Coronary artery (tissue), 2 donors: ENCODE results near the gene CD44.

Experiments used
- DNase-seq: peaks from one replicate; pipeline ENCODE4 v3.0.0-alpha.2; 2017; ENCODE audit warnings: low spot score
- H3K27ac ChIP-seq, 2 donors: fragments of 200-600 bp; sonication (generic); one replicate each; pipeline ENCODE4 v1.5.1; 2016 to 2019
- H3K4me3 ChIP-seq: fragments of 200-600 bp; sonication (generic); 2 replicates; pipeline ENCODE4 v1.5.1; 2016; ENCODE audit warnings: mild to moderate bottlenecking, moderate library complexity
- TF ChIP-seq, protein P1 (sequence below): fragments of 200-600 bp; sonication (generic); IDR thresholded peaks from one replicate; pipeline ENCODE4 v1.5.1; 2019; ENCODE audit warnings: antibody characterized with exemption

CD44 gene

GRCh38 chr11:35144136-35144741 lies 5.3 kb downstream of the CD44 start:
- DNase-seq, result no peak
- TF ChIP-seq, protein P1, sequence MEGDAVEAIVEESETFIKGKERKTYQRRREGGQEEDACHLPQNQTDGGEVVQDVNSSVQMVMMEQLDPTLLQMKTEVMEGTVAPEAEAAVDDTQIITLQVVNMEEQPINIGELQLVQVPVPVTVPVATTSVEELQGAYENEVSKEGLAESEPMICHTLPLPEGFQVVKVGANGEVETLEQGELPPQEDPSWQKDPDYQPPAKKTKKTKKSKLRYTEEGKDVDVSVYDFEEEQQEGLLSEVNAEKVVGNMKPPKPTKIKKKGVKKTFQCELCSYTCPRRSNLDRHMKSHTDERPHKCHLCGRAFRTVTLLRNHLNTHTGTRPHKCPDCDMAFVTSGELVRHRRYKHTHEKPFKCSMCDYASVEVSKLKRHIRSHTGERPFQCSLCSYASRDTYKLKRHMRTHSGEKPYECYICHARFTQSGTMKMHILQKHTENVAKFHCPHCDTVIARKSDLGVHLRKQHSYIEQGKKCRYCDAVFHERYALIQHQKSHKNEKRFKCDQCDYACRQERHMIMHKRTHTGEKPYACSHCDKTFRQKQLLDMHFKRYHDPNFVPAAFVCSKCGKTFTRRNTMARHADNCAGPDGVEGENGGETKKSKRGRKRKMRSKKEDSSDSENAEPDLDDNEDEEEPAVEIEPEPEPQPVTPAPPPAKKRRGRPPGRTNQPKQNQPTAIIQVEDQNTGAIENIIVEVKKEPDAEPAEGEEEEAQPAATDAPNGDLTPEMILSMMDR, result no peak
- Histone ChIP-seq H3K4me3 (peak overlapping the region; percentile 12), H3K27ac (peak overlapping the region; percentile 10 to 49)

DNA sequence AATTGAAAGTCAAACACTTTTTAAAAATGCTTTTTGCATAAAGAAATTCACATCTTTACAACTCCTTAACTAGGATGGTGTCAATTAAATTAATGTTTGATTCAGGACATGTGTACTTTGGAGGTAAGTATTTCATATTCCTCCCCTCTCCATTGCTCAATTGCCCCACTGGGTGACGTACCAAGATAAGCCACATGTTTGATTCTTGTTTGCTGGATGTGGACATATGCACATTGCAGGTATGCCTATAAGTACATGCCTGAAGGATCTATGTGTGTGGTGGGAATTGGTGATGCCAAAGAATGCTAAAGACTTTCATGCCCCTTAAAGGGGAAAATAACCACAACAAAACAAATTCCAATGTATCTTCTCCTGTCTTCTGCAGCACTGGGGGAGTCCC lies 5.8 kb downstream of the CD44 start:
- no peak for DNase-seq
- H3K27ac ChIP-seq, result no peak overlapping the region
- peak overlapping the region; percentile 12 for H3K4me3 ChIP-seq
- TF ChIP-seq, protein P1, result no peak

DNA sequence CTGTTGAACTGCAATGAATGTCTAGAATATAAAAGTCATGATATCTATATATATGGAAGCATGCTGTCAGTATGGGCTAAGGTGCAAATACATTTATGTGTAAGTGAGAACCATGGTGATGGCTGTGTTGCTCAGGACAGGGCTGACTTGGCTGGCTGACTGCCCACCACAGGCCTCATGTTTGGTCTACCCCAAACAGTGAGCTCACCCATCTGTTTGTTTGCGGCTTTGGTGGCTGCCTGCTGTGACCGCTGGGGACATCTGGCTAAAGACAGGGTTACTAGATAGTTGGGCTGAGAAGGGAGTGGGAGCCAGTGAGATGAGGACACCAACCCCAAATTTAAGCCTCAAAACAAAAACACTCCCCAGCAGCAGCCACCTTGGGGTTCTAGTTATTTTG lies 6.3 kb downstream of the CD44 start:
- Histone ChIP-seq H3K4me3 (no peak overlapping the region), H3K27ac (peak overlapping the region in 1 of 2 donors; percentile 49)
- DNase-seq, result no peak
- TF ChIP-seq, protein P1, result no peak

DNA sequence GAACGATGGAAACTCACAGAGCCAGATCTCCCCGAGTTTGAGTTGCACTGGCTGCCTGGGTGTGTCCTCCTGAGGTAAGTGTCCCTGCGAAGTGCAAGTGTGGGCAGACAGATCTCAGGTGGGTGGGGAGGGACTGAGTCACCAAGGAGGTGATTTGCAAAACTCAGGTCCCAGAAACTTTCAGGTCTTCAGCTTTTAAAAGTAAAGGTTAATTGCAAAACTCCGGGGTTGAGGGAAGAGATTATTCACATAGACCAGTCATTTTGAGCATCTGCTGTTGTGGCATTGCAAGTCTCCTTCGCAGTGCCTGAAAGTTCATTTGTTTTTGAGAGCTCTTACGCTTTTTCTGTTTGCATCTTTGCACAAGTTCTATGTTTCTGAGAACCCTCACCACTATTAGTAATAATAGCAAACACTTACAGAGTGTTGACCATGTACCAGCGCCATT lies 7.1 kb downstream of the CD44 start:
- Histone ChIP-seq H3K4me3 (no peak overlapping the region), H3K27ac (peak overlapping the region in 1 of 2 donors; percentile 49)
- no peak for DNase-seq
- TF ChIP-seq, protein P1, result no peak

GRCh38 chr11:35146711-35147110 lies 7.7 kb downstream of the CD44 start:
- DNase-seq, result no peak
- TF ChIP-seq, protein P1, result no peak
- Histone ChIP-seq H3K4me3 (no peak overlapping the region), H3K27ac (no peak overlapping the region)

DNA sequence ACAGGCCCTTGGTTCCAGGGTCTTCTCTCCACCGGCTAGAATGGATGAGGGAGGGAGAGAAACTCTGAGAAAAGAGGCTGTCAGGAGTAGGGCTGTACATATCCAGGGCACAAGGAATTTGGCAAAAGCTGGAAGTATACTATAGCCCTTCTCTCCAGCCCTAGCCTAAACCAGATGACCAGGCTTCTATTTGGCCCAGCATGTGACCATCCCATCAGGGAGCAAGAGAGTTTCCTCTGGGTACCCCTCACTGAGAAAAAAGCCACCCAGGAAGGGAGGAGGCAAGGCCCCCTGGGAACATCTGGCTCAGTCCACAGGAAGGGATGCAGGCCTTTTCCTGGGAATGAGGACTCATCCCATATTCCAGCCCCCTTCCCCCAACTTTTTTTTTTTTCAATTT lies 8.3 kb downstream of the CD44 start:
- DNase-seq, result no peak
- H3K4me3 ChIP-seq, result no peak overlapping the region
- no peak overlapping the region for H3K27ac ChIP-seq
- TF ChIP-seq, protein P1, result no peak

DNA sequence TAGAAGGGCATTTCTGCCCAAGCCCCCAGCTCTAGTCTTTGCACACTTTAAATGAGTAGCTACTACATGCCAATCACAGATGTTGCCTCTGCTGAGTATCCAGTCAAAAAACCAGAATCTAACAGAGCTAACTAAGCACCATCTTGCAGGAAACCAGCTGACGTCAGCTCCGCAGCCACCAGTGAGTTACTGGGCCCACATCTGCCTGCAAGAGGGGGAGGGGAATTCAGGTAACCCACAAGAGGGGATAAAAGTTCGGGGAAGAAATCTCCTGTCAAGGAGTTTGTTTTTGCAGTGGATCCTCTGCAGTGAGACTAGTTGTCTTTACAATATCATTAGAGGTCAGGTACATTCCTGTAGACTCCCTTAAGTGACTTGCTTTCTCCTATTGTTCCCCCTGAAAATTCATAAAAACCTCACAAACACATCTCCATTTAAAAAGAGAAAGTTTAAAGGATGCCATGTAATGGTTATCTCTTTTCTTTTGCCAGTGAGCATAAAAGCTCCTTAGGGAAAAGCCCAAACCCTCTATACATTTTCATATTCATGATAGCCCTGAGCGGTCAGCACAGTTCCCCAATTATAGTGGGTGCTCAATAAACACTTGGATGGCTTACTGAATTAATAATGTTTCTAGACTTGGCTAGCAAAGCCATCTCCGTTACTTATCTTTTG lies 9.3 kb downstream of the CD44 start:
- Histone ChIP-seq H3K27ac (no peak overlapping the region), H3K4me3 (no peak overlapping the region)
- no peak for DNase-seq
- TF ChIP-seq, protein P1, result no peak
